ENCODE data around the gene STPG2.

- TF ChIP-seq CTCF (IDR thresholded peaks at IDR 0.05) (no peak), POLR2A (IDR thresholded peaks at IDR 0.05) (no peak)
These were observed 22.9 kb upstream of the STPG2 start for GRCh38 chr4:98166025-98166730.
